Activated T-helper 2 cell treated with anti-CD3 and anti-CD28 coated beads, Interferon-gamma antibody, Interleukin-2, Interleukin-4, amounts not matched to agents 10 μg/mL and 5 μg/mL and 100 μg/mL, durations not matched to agents 14 hours and 24 hours and 36 hours (primary cell): ENCODE measurements around the gene BACH1. TPM values are rescaled to one million over a fixed set of nuclear protein-coding genes. Genes with fewer than 3 reads are reported as not detected.
"Not testable (repeated sequence)": the region's sequence is repeated elsewhere in the genome, so short reads cannot be mapped to it uniquely, and the experiment has no call there.

ENCODE experiments used
- DNase-seq: peaks from one replicate; pipeline ENCODE4 v3.0.0; 2021; ENCODE audit warnings: low spot score
- H3K27ac Mint-ChIP-seq: one replicate; pipeline ENCODE4 v1.8.0; 2021; ENCODE audit warnings: mixed read lengths
- H3K27me3 Mint-ChIP-seq: one replicate; pipeline ENCODE4 v1.8.0; 2021; ENCODE audit warnings: low read depth, mixed read lengths
- H3K36me3 Mint-ChIP-seq: one replicate; pipeline ENCODE4 v1.8.0; 2021; ENCODE audit warnings: low read depth, mixed read lengths
- H3K4me1 Mint-ChIP-seq: one replicate; pipeline ENCODE4 v1.8.0; 2021; ENCODE audit warnings: low read depth, mixed read lengths
- H3K4me3 Mint-ChIP-seq: one replicate; pipeline ENCODE4 v1.8.0; 2021; ENCODE audit warnings: low read depth, mild to moderate bottlenecking, moderate library complexity, mixed read lengths
- H3K9me3 Mint-ChIP-seq: one replicate; pipeline ENCODE4 v1.8.0; 2021; ENCODE audit warnings: mixed read lengths
- intact Hi-C: fragments of 100-400 bp; cut with micrococcal nuclease; formaldehyde crosslinking; loops from one replicate; pipeline ENCODE4 v1.15.1; 2023
- total RNA-seq: library from RNA; stranded (reverse); gene quantifications from 2 replicates; pipeline ENCODE4 v1.2.3, GENCODE V29; 2022

The BACH1 gene
- total RNA-seq, 1 donor from 2014 or later = 37.9 TPM

- DNase-seq = no peak
- Mint-ChIP-seq H3K27ac (no peak overlapping the region), H3K27me3 (peaks cover 22% of the 10 kb centered on the region), H3K4me1 (peaks cover 5% of the 10 kb centered on the region), H3K9me3 (no peaks in the 10 kb centered on the region), H3K4me3 (no peak overlapping the region), H3K36me3 (no peaks in the 10 kb centered on the region)
- intact Hi-C loops = no loop called here
Measured at GRCh38 chr21:29265690-29266479, 32.8 kb upstream of the BACH1 start.

GRCh38 chr21:29267666-29268065 is 31.1 kb upstream of the BACH1 start:
- intact Hi-C loops = no loop called here
- no peak overlapping the region for H3K27ac Mint-ChIP-seq
- H3K9me3 Mint-ChIP-seq = no peaks in the 10 kb centered on the region
- H3K27me3 Mint-ChIP-seq = peaks cover 16% of the 10 kb centered on the region
- H3K4me3 Mint-ChIP-seq = no peak overlapping the region
- no peaks in the 10 kb centered on the region for H3K36me3 Mint-ChIP-seq
- H3K4me1 Mint-ChIP-seq = peaks cover 5% of the 10 kb centered on the region
- DNase-seq = no peak

GRCh38 chr21:29271927-29272333 is 26.8 kb upstream of the BACH1 start:
- no peak overlapping the region for H3K27ac Mint-ChIP-seq
- intact Hi-C loops = no loop called here
- H3K9me3 Mint-ChIP-seq = no peaks in the 10 kb centered on the region
- H3K4me1 Mint-ChIP-seq = no peaks in the 10 kb centered on the region
- H3K4me3 Mint-ChIP-seq = no peak overlapping the region
- DNase-seq = no peak
- no peaks in the 10 kb centered on the region for H3K36me3 Mint-ChIP-seq
- H3K27me3 Mint-ChIP-seq = peaks cover 17% of the 10 kb centered on the region

GRCh38 chr21:29277442-29277841 is 21.3 kb upstream of the BACH1 start:
- intact Hi-C loops = no loop called here
- Mint-ChIP-seq H3K27ac (no peak overlapping the region), H3K36me3 (no peaks in the 10 kb centered on the region), H3K9me3 (peaks cover 6% of the 10 kb centered on the region), H3K4me1 (no peaks in the 10 kb centered on the region), H3K4me3 (no peak overlapping the region), H3K27me3 (peaks cover 17% of the 10 kb centered on the region)
- no peak for DNase-seq

DNA sequence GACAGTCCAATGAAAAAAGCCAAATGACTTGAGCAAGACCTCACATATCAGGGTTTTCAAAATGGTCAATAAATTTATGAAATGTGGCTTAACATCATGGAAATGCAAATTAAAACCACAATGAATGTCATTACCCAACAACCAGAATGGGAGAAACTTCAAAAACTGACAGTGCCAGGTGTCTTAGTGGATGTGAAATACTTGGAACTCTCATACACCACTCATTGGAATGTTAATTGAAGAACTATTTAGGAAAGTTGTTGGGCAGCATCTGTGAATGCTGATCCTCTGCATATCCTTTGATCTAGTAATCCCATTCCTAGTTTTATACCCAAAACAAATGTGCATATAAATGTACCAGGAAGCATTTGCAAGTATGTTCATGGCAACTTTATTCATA is 19.2 kb upstream of the BACH1 start:
- no peaks in the 10 kb centered on the region for H3K36me3 Mint-ChIP-seq
- peaks cover 14% of the 10 kb centered on the region for H3K27me3 Mint-ChIP-seq
- H3K27ac Mint-ChIP-seq = no peak overlapping the region
- H3K4me3 Mint-ChIP-seq = no peak overlapping the region
- H3K4me1 Mint-ChIP-seq = no peaks in the 10 kb centered on the region
- peaks cover 6% of the 10 kb centered on the region for H3K9me3 Mint-ChIP-seq
- DNase-seq = no peak
- intact Hi-C loops = no loop called here

DNA sequence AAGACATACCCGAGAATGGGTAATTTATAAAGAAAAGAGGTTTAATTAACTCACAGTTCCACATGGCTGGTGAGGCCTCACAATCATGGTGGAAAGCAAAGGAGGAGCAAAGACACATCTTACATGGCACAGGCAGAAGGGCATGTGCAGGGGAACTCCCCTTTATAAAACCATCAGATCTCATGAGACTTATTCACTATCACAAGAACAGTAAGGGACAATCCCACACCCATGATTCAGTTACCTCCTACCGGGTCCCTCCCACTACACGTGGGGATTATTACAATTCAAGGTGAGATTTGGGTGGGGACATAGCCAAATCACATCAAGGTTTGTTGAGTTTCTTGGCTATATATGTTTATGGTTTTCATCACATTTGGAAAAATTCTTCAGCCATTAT is 16.9 kb upstream of the BACH1 start:
- H3K4me3 Mint-ChIP-seq, H3K27ac Mint-ChIP-seq, H3K9me3 Mint-ChIP-seq, DNase-seq, H3K36me3 Mint-ChIP-seq, H3K4me1 Mint-ChIP-seq, intact Hi-C loops: not testable (repeated sequence)
- peaks cover 11% of the 10 kb centered on the region for H3K27me3 Mint-ChIP-seq

- intact Hi-C loops = no loop called here
- DNase-seq = no peak
- H3K4me3 Mint-ChIP-seq = no peak overlapping the region
- H3K27ac Mint-ChIP-seq = no peak overlapping the region
- H3K36me3 Mint-ChIP-seq = no peaks in the 10 kb centered on the region
- peaks cover 2% of the 10 kb centered on the region for H3K4me1 Mint-ChIP-seq
- H3K27me3 Mint-ChIP-seq = peaks cover 19% of the 10 kb centered on the region
- no peaks in the 10 kb centered on the region for H3K9me3 Mint-ChIP-seq
Measured at GRCh38 chr21:29287383-29287782, 11.3 kb upstream of the BACH1 start.

- Mint-ChIP-seq H3K36me3 (no peaks in the 10 kb centered on the region), H3K27ac (no peak overlapping the region), H3K27me3 (peaks cover 19% of the 10 kb centered on the region), H3K4me3 (no peak overlapping the region), H3K9me3 (no peaks in the 10 kb centered on the region), H3K4me1 (peaks cover 2% of the 10 kb centered on the region)
- DNase-seq = no peak
- intact Hi-C loops = no loop called here
Measured at GRCh38 chr21:29288239-29288638, 10.5 kb upstream of the BACH1 start.

GRCh38 chr21:29289317-29289716 is 9.4 kb upstream of the BACH1 start:
- H3K36me3 Mint-ChIP-seq = no peaks in the 10 kb centered on the region
- no peaks in the 10 kb centered on the region for H3K9me3 Mint-ChIP-seq
- no peak overlapping the region for H3K4me3 Mint-ChIP-seq
- intact Hi-C loops = no loop called here
- no peak overlapping the region for H3K27ac Mint-ChIP-seq
- no peak for DNase-seq
- H3K4me1 Mint-ChIP-seq = peaks cover 2% of the 10 kb centered on the region
- peaks cover 22% of the 10 kb centered on the region for H3K27me3 Mint-ChIP-seq

DNA sequence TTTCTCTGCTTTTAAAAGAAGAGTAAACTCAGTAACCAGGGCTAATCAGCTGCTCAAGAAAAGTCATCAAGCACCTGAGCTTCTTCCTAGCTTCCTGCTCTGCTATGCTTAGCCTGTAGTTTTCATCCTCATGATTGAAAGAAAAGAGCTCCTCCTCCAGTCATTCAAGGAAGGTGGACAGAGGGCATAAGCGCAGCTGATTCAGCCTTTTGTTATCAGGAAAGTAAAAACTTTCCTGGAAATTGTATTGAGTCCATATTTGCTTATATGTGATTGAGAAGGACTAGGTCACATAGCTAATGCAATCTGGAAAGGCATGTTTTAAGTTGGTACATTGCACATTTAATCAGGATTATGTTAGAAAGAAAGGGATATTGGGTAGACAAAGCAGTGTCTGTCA is 8.5 kb upstream of the BACH1 start:
- Mint-ChIP-seq H3K36me3 (no peaks in the 10 kb centered on the region), H3K9me3 (no peaks in the 10 kb centered on the region), H3K4me3 (no peak overlapping the region), H3K27me3 (peaks cover 25% of the 10 kb centered on the region), H3K4me1 (peaks cover 3% of the 10 kb centered on the region), H3K27ac (no peak overlapping the region)
- intact Hi-C loops = no loop called here
- DNase-seq = no peak

GRCh38 chr21:29293495-29293894 is 5.2 kb upstream of the BACH1 start:
- no peak for DNase-seq
- Mint-ChIP-seq H3K9me3 (no peaks in the 10 kb centered on the region), H3K4me3 (no peak overlapping the region), H3K36me3 (no peaks in the 10 kb centered on the region), H3K4me1 (peaks cover 9% of the 10 kb centered on the region), H3K27me3 (peaks cover 24% of the 10 kb centered on the region), H3K27ac (no peak overlapping the region)
- intact Hi-C loops = no loop called here

DNA sequence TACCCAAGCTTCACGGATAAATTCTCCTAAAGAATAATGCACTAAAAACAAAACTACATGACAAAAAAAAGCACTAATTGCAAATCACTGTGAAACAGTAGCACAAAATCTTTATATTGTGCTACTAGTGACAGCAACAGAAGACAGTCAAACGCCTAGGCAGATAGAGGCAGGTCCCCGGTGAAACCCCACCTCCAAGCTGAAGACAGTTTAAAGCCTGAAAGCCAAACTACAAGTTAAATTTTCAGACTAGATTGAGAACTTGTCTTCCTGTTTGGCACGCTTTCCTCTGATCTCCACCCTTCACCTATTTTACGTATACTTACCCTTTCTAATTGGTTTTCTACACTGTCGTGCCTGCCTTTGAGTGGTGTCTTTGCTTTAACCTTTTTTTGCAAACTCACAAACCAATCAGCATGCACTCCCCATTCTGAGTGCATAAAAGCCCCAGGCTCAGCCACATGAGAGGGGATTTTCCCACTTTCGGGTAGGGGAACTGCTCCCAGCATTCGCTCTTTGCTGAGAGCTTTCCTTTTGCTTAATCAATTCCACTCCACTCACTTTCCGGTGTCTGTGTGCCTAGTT is 3.6 kb upstream of the BACH1 start:
- H3K4me1 Mint-ChIP-seq = peaks cover 17% of the 10 kb centered on the region
- H3K27me3 Mint-ChIP-seq = peaks cover 20% of the 10 kb centered on the region
- H3K9me3 Mint-ChIP-seq = no peaks in the 10 kb centered on the region
- peaks cover 1% of the 10 kb centered on the region for H3K36me3 Mint-ChIP-seq
- H3K4me3 Mint-ChIP-seq = no peak overlapping the region
- intact Hi-C loops = no loop called here
- DNase-seq = no peak
- no peak overlapping the region for H3K27ac Mint-ChIP-seq

DNA sequence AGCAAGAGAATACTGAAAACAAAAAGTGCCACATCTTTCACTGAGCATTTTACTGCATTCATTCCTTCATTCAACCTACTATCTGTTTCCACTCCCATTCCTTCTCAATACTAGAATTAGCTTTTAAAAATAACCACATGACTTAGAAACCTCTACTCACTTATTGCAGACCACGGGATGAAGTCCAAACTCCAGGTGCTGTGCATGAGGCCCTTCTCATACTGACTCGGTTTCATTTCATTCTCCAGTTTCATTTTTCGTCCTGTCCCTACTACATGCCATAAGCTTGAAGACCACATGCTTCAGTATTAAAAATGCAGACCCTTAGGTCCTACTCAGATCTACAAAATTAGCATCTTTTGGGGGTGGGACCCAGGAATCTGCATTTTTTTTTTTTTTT is 2.3 kb upstream of the BACH1 start:
- Mint-ChIP-seq H3K36me3 (peaks cover 4% of the 10 kb centered on the region), H3K27ac (no peak overlapping the region), H3K4me1 (peaks cover 27% of the 10 kb centered on the region), H3K9me3 (no peaks in the 10 kb centered on the region), H3K27me3 (peaks cover 17% of the 10 kb centered on the region), H3K4me3 (no peak overlapping the region)
- intact Hi-C loops = no loop called here
- no peak for DNase-seq
